Nephron (organoid): ENCODE data around the gene MANSC1.

ENCODE experiments used
- H3K27ac Mint-ChIP-seq, 3 experiments: 2 replicates each; pipeline ENCODE4 v1.8.0; 2020; ENCODE audit warnings: mixed read lengths in 3 of 3, mild to moderate bottlenecking in 2 of 3, moderate library complexity in 1 of 3
- H3K27me3 Mint-ChIP-seq: 2 replicates; pipeline ENCODE4 v1.8.0; 2021; ENCODE audit warnings: low read depth, mild to moderate bottlenecking, moderate library complexity, mixed read lengths
- H3K36me3 Mint-ChIP-seq: 2 replicates; pipeline ENCODE4 v1.8.0; 2020; ENCODE audit warnings: low read depth, mixed read lengths
- H3K4me1 Mint-ChIP-seq: 2 replicates; pipeline ENCODE4 v1.8.0; 2020; ENCODE audit warnings: mixed read lengths
- H3K4me3 Mint-ChIP-seq, 3 experiments: 2 replicates each; pipeline ENCODE4 v1.8.0; 2020; ENCODE audit warnings: mild to moderate bottlenecking in 3 of 3, mixed read lengths in 3 of 3, moderate library complexity in 2 of 3
- H3K9me3 Mint-ChIP-seq: 2 replicates; pipeline ENCODE4 v1.8.0; 2020; ENCODE audit warnings: mixed read lengths
- CTCF ChIP-seq, 3 experiments: fragments of 200-600 bp; sonication (generic); IDR thresholded peaks; one replicate each; pipeline ENCODE4 v1.5.0; 2021; ENCODE audit warnings: antibody characterized with exemption in 3 of 3; ENCODE audit not compliant: unreplicated experiment in 3 of 3

Gene MANSC1

DNA sequence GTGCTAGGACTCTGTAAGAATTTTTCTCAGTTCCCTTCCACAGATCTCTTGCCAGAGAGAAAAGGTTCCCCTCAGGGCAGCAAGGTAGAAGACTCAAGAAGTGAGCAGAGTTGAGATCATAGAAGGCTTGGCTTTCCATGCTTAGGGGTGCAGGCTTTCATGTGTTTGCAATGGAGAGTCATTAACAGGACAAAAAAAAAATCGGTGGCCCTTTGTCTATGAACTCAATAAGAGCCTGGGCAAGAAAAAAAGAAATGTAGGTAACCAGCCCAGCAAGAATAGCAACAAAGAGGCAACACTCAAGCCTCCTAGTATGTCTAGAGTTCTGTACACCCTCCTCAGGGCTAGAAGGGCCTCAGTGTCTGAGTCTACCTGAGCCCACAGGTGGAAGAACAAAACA, 59.8 kb downstream of the MANSC1 start:
- no peak overlapping the region for H3K4me3 Mint-ChIP-seq
- peaks cover 3% of the 10 kb centered on the region for H3K27me3 Mint-ChIP-seq
- H3K9me3 Mint-ChIP-seq, result no peaks in the 10 kb centered on the region
- no peaks in the 10 kb centered on the region for H3K36me3 Mint-ChIP-seq
- no peak for TF ChIP-seq CTCF (IDR thresholded peaks at IDR 0.05; ENCODE audit: unreplicated experiment in 3 of 3)
- H3K4me1 Mint-ChIP-seq, result peaks cover 29% of the 10 kb centered on the region
- H3K27ac Mint-ChIP-seq, result peak overlapping the region in 2 of 3 experiments; percentile 50 to 54

GRCh38 chr12:12286441-12286840, 63.6 kb downstream of the MANSC1 start:
- no peaks in the 10 kb centered on the region for H3K27me3 Mint-ChIP-seq
- no peaks in the 10 kb centered on the region for H3K9me3 Mint-ChIP-seq
- peaks cover 21% of the 10 kb centered on the region for H3K4me1 Mint-ChIP-seq

DNA sequence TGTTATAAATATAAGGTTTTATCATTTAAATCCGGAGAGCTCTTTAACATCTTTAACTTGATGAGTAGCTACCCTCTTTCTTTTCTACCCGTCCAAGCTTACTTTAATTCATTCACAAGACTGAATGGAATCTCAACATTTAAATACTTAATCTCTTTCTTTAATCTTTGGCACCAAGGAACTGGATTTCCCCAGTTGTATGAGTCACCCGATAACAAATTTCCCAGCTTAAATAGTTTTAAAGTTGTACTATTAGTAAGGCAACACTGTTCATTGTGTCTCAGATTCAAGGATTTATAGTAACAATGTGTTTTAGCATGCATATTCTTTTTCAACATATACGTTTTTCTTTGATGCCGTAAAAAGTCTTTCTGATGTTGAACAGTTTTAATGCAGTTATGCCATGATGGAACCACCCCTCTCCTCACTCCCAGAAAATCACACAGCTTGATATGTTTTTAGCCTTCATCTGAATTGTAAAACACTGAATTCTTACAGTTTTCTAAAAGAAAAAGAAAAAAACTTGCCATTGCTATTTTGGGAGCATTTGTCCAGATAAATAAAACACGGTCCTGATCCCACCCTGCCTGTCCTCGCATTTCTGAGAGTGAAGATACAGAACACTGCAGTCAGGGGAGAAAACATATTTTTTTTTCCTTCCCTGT, 67.1 kb downstream of the MANSC1 start:
- Mint-ChIP-seq H3K27me3 (no peaks in the 10 kb centered on the region), H3K27ac (peak overlapping the region in 2 of 3 experiments; percentile 8 to 36), H3K9me3 (peaks cover under 1% of the 10 kb centered on the region), H3K4me1 (peaks cover 15% of the 10 kb centered on the region), H3K36me3 (no peaks in the 10 kb centered on the region), H3K4me3 (no peak overlapping the region)
- no peak for TF ChIP-seq CTCF (IDR thresholded peaks at IDR 0.05; ENCODE audit: unreplicated experiment in 3 of 3)

More at GRCh38 chr12:12286441-12286840, 63.6 kb downstream of the MANSC1 start:
- Mint-ChIP-seq H3K4me3 (no peak overlapping the region), H3K27ac (no peak overlapping the region), H3K36me3 (no peaks in the 10 kb centered on the region)
- TF ChIP-seq CTCF (IDR thresholded peaks at IDR 0.05; ENCODE audit: unreplicated experiment in 3 of 3), result no peak

GRCh38 chr12:12282202-12282601, 67.8 kb downstream of the MANSC1 start:
- peaks cover 5% of the 10 kb centered on the region for H3K9me3 Mint-ChIP-seq
- peak overlapping the region in 1 of 3 experiments; percentile 8 for H3K27ac Mint-ChIP-seq
- H3K27me3 Mint-ChIP-seq, result no peaks in the 10 kb centered on the region
- no peaks in the 10 kb centered on the region for H3K36me3 Mint-ChIP-seq
- no peak for TF ChIP-seq CTCF (IDR thresholded peaks at IDR 0.05; ENCODE audit: unreplicated experiment in 3 of 3)
- H3K4me1 Mint-ChIP-seq, result peaks cover 15% of the 10 kb centered on the region
- H3K4me3 Mint-ChIP-seq, result no peak overlapping the region

GRCh38 chr12:12281134-12281533, 68.9 kb downstream of the MANSC1 start:
- peaks cover 9% of the 10 kb centered on the region for H3K9me3 Mint-ChIP-seq
- no peak overlapping the region for H3K4me3 Mint-ChIP-seq
- H3K36me3 Mint-ChIP-seq, result no peaks in the 10 kb centered on the region
- peaks cover 15% of the 10 kb centered on the region for H3K4me1 Mint-ChIP-seq
- no peaks in the 10 kb centered on the region for H3K27me3 Mint-ChIP-seq
- no peak for TF ChIP-seq CTCF (IDR thresholded peaks at IDR 0.05; ENCODE audit: unreplicated experiment in 3 of 3)
- no peak overlapping the region for H3K27ac Mint-ChIP-seq

GRCh38 chr12:12278899-12279298, 71.1 kb downstream of the MANSC1 start:
- Mint-ChIP-seq H3K27me3 (no peaks in the 10 kb centered on the region), H3K4me3 (no peak overlapping the region), H3K4me1 (peaks cover 15% of the 10 kb centered on the region), H3K36me3 (no peaks in the 10 kb centered on the region), H3K9me3 (peaks cover 19% of the 10 kb centered on the region), H3K27ac (no peak overlapping the region)
- no peak for TF ChIP-seq CTCF (IDR thresholded peaks at IDR 0.05; ENCODE audit: unreplicated experiment in 3 of 3)
